ENCODE data around the gene IGFBP5. TPM values are rescaled to one million over a fixed set of nuclear protein-coding genes. Genes with fewer than 3 reads are reported as not detected.

The IGFBP5 gene
- total and polyA plus RNA-seq, 10 of the 15 experiments (the other 5 are each of a cell fraction or from before 2014, with no cell fraction given), result 2.8 TPM; not detected in 9

DNA sequence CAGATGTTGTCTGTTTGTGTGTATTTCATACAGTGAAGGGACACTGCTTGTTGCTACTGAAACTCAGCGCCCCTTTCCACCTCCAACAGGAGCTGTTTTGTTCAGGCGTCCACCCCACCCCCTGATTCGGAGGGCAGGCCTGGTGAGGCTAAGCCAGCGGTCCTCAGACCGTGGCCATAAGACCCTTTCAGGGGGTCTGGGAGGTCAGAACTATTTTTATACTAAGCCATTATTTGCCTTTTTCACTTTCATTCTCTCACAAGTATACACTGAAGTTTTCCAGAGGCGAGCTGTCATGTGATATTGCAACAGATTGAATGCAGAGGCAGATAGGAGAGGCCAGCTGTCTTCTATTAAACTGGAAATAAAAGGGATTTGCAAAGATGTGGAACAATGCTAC lies 39.7 kb upstream of the IGFBP5 start (continued):
- TF ChIP-seq, protein P1, sequence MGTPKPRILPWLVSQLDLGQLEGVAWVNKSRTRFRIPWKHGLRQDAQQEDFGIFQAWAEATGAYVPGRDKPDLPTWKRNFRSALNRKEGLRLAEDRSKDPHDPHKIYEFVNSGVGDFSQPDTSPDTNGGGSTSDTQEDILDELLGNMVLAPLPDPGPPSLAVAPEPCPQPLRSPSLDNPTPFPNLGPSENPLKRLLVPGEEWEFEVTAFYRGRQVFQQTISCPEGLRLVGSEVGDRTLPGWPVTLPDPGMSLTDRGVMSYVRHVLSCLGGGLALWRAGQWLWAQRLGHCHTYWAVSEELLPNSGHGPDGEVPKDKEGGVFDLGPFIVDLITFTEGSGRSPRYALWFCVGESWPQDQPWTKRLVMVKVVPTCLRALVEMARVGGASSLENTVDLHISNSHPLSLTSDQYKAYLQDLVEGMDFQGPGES (IDR thresholded peaks at IDR 0.05), result no peak
- TF ChIP-seq YBX1 (IDR thresholded peaks at IDR 0.05) (no peak), PAX5 (IDR thresholded peaks at IDR 0.05; ENCODE audit: borderline replicate concordance, low read depth, low read length) (no peak)

DNA sequence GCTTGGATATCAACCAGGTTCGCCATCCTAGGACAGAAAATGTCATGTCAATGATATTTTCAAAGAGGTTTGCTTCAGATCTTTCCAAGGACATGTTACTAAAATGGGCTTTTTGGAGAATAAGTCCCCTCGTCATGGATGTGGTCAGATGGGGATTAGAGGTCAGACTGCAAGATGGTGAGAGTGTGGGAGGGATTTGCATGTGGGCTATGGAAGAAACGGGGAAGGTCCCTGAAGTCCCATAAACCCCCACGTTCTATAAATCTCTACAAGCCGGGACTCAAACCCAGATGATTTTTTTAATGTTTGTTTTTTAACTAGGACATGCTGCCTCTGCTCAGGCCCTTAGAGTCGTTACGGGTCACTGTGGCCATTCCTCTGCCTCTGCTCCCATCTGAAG lies 37.7 kb upstream of the IGFBP5 start:
- Histone ChIP-seq H3K9ac (ENCODE audit: control insufficient read depth, insufficient read depth, low read length) (no peak overlapping the region), H3K4me3 (no peak overlapping the region), H2AFZ (ENCODE audit: control insufficient read depth, low read depth, low read length) (no peak overlapping the region), H3K4me1 (ENCODE audit: control insufficient read depth, insufficient read depth, low read length) (no peaks in the 10 kb centered on the region), H3K27me3 (replicated peaks in 1 of 2; ENCODE audit: control insufficient read depth in 2 of 2, insufficient read depth in 2 of 2, low read length in 1 of 2) (peaks cover 0 to 5% of the 10 kb centered on the region in 2 experiments; a peak in 2 of 4 replicates), H3K27ac (ENCODE audit: control insufficient read depth, insufficient read depth) (no peak overlapping the region), H3K79me2 (ENCODE audit: control insufficient read depth, insufficient read depth, low read length) (no peaks in the 10 kb centered on the region), H3K4me2 (ENCODE audit: control insufficient read depth, insufficient read depth) (no peak overlapping the region), H3K9me3 (replicated peaks; ENCODE audit: control insufficient read depth, insufficient read depth, low read length) (no peaks in the 10 kb centered on the region), H3K36me3 (ENCODE audit: control insufficient read depth in 2 of 2, insufficient read depth in 2 of 2, low read length in 1 of 2) (no peaks in the 10 kb centered on the region), H4K20me1 (ENCODE audit: control insufficient read depth, insufficient read depth) (no peaks in the 10 kb centered on the region)
- SMC1A ChIA-PET (ENCODE audit: uncharacterized antibody, unreplicated experiment), result no interaction called here
- FAIRE-seq, result no peak
- POLR2A ChIA-PET, result no interaction called here
- no peak for DNase-seq (ENCODE audit: low read depth, low spot score)
- RAD21 ChIA-PET (ENCODE audit: unreplicated experiment), result no interaction called here
- no TSS peak for BruUV-seq (replicated peaks)
- intact Hi-C loops (cut with micrococcal nuclease; ENCODE audit: unreplicated experiment), result no loop called here
- 12% methylated on average over 7 of the region's 7 CpGs for WGBS (ENCODE audit: insufficient coverage, insufficient replicate concordance, low lambda C conversion rate, missing lambda C conversion rate)
- CTCF ChIA-PET, result no interaction called here
- in situ Hi-C loops (cut with MboI), result no loop called here
- no peak for ATAC-seq
- no peak for TF ChIP-seq ZNF622 (IDR thresholded peaks at IDR 0.05)
- no peak for TF ChIP-seq CBX5 (IDR thresholded peaks at IDR 0.05; ENCODE audit: low read depth)
- no peak for TF ChIP-seq STAT1 (conservative IDR thresholded peaks at IDR 0.05)
- TF ChIP-seq HDAC6 (IDR thresholded peaks at IDR 0.05; ENCODE audit: unreplicated experiment), result no peak
- no peak for TF ChIP-seq CBX3 (IDR thresholded peaks at IDR 0.05; ENCODE audit: borderline replicate concordance, low read depth)
- no peak for TF ChIP-seq CHD2 (IDR thresholded peaks at IDR 0.05; ENCODE audit: borderline replicate concordance, low read depth, low read length)
- TF ChIP-seq EGR1 (IDR thresholded peaks at IDR 0.05; ENCODE audit: borderline replicate concordance in 1 of 2, low read depth in 2 of 2, low read length in 2 of 2), result no peak
- TF ChIP-seq PRDM15 (CRISPR knock-in tag; IDR thresholded peaks at IDR 0.05), result no peak
- TF ChIP-seq GATAD2B (conservative IDR thresholded peaks at IDR 0.05; ENCODE audit: low read depth), result no peak
- no peak for TF ChIP-seq RELA (IDR thresholded peaks at IDR 0.05; ENCODE audit: borderline replicate concordance, partially characterized antibody)
- no peak for TF ChIP-seq RB1 (IDR thresholded peaks at IDR 0.05; ENCODE audit: borderline replicate concordance)
- TF ChIP-seq, protein P2, sequence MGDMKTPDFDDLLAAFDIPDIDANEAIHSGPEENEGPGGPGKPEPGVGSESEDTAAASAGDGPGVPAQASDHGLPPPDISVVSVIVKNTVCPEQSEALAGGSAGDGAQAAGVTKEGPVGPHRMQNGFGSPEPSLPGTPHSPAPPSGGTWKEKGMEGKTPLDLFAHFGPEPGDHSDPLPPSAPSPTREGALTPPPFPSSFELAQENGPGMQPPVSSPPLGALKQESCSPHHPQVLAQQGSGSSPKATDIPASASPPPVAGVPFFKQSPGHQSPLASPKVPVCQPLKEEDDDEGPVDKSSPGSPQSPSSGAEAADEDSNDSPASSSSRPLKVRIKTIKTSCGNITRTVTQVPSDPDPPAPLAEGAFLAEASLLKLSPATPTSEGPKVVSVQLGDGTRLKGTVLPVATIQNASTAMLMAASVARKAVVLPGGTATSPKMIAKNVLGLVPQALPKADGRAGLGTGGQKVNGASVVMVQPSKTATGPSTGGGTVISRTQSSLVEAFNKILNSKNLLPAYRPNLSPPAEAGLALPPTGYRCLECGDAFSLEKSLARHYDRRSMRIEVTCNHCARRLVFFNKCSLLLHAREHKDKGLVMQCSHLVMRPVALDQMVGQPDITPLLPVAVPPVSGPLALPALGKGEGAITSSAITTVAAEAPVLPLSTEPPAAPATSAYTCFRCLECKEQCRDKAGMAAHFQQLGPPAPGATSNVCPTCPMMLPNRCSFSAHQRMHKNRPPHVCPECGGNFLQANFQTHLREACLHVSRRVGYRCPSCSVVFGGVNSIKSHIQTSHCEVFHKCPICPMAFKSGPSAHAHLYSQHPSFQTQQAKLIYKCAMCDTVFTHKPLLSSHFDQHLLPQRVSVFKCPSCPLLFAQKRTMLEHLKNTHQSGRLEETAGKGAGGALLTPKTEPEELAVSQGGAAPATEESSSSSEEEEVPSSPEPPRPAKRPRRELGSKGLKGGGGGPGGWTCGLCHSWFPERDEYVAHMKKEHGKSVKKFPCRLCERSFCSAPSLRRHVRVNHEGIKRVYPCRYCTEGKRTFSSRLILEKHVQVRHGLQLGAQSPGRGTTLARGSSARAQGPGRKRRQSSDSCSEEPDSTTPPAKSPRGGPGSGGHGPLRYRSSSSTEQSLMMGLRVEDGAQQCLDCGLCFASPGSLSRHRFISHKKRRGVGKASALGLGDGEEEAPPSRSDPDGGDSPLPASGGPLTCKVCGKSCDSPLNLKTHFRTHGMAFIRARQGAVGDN (IDR thresholded peaks at IDR 0.05), result no peak

All from GM12878 (cell line).